Measurements from ENCODE around the gene C6orf163. TPM values are rescaled to one million over a fixed set of nuclear protein-coding genes. Genes with fewer than 3 reads are reported as not detected.

Gene C6orf163
- total and polyA plus RNA-seq, 8 donors: 0.46 to 6.2 (median 1.5) TPM

GRCh38 chr6:87407561-87407900 lies 62.9 kb downstream of the C6orf163 start:
- intact Hi-C loops (cut with DNase I): no loop called here
- 0 to 1% methylated on average over 10 of the region's 10 CpGs for WGBS, 2 donors
- DNase-seq (peak in 2 of 6 donors; percentile 6 to 51), FAIRE-seq (no peak), ATAC-seq (peak; percentile 42 to 66 (median 58))
- Histone ChIP-seq H3K9me3 (no peaks in the 10 kb centered on the region), H3K36me3 (no peaks in the 10 kb centered on the region), H3K4me3 (peak overlapping the region; percentile 61 to 100 (median 89)), H3K4me1 (no peaks in the 10 kb centered on the region), H3K27ac (peak overlapping the region in 3 of 4 donors; percentile 70 to 74 (median 71)), H3K27me3 (no peaks in the 10 kb centered on the region)
- TF ChIP-seq, protein P1, sequence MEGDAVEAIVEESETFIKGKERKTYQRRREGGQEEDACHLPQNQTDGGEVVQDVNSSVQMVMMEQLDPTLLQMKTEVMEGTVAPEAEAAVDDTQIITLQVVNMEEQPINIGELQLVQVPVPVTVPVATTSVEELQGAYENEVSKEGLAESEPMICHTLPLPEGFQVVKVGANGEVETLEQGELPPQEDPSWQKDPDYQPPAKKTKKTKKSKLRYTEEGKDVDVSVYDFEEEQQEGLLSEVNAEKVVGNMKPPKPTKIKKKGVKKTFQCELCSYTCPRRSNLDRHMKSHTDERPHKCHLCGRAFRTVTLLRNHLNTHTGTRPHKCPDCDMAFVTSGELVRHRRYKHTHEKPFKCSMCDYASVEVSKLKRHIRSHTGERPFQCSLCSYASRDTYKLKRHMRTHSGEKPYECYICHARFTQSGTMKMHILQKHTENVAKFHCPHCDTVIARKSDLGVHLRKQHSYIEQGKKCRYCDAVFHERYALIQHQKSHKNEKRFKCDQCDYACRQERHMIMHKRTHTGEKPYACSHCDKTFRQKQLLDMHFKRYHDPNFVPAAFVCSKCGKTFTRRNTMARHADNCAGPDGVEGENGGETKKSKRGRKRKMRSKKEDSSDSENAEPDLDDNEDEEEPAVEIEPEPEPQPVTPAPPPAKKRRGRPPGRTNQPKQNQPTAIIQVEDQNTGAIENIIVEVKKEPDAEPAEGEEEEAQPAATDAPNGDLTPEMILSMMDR (IDR thresholded peaks at IDR 0.05): no peak

- H3K9me3 ChIP-seq: no peaks in the 10 kb centered on the region
- H3K36me3 ChIP-seq: no peaks in the 10 kb centered on the region
- H3K4me1 ChIP-seq: no peaks in the 10 kb centered on the region
- FAIRE-seq (no peak), ATAC-seq (peak; percentile 94 to 97 (median 95)), DNase-seq (peak; percentile 74 to 92 (median 84))
- H3K4me3 ChIP-seq: peak within 1 kb of the TSS; percentile 61 to 100 (median 89)
- TF ChIP-seq, protein P1 (IDR thresholded peaks at IDR 0.05): no peak
- WGBS, 2 donors: 0% methylated on average over 64 to 82 of the region's 82 CpGs
- intact Hi-C loops (cut with DNase I): no loop called here
- H3K27ac ChIP-seq: peak within 1 kb of the TSS; percentile 55 to 74 (median 70)
- H3K27me3 ChIP-seq: no peaks in the 10 kb centered on the region
Measured at GRCh38 chr6:87407901-87408720, 63.5 kb downstream of the C6orf163 start, which contains the start of gene CFAP206. Gene CFAP206, plus strand, starts transcription at chr6:87407972. Its CDS starts 1,868 bp downstream, at chr6:87409840.

DNA sequence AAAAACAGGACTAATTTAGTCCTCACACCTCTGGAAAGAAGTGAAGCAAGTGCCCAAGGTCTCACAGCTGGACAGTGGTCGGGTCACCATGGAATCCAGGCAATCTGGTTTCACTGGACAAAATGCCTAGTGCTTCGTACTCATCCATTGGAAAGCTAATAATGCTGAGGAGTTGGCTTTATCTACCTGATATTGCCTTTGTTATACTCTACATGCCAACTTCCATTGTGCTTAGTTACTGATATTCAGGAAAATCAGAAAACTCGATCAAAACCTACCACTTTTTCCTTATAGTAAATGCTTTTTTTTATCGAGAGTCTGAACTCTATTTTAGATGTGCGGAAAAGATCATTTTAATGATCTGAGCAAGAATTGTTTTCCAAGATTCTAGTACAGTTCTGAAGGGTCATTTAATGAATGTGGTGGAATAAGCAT lies 64.1 kb downstream of the C6orf163 start:
- H3K4me3 ChIP-seq: peak overlapping the region; percentile 8 to 97 (median 71)
- intact Hi-C loops (cut with DNase I): no loop called here
- 24 to 35% methylated on average over 5 of the region's 5 CpGs for WGBS, 2 donors
- H3K27ac ChIP-seq: peak overlapping the region in 2 of 4 donors; percentile 55 to 71
- no peaks in the 10 kb centered on the region for H3K9me3 ChIP-seq
- H3K36me3 ChIP-seq: no peaks in the 10 kb centered on the region
- peak in 2 of 4 donors; percentile 24 to 37 for ATAC-seq
- DNase-seq: no peak
- no peaks in the 10 kb centered on the region for H3K4me1 ChIP-seq
- TF ChIP-seq, protein P1 (IDR thresholded peaks at IDR 0.05): no peak
- FAIRE-seq: no peak
- no peaks in the 10 kb centered on the region for H3K27me3 ChIP-seq

Other genes starting within 250 kb of the C6orf163 start
- gene CGA, start 249.7 kb upstream of the C6orf163 start, total RNA-seq: under 1 TPM in 1 of 6 donors, not detected in 5; 0.16 TPM
- gene CGA, start 249.7 kb upstream of the C6orf163 start, polyA plus RNA-seq: not detected
- gene ZNF292, start 189.2 kb upstream of the C6orf163 start, total RNA-seq: 10 to 100 TPM; 14.8 to 28.5 (median 17.0) TPM
- gene ZNF292, start 189.2 kb upstream of the C6orf163 start, polyA plus RNA-seq: 1 to 10 TPM; 4.2 to 5.9 TPM
- gene SMIM8, start 22.2 kb upstream of the C6orf163 start, total RNA-seq: 1 to 10 TPM; 2.7 to 6.4 (median 4.3) TPM
- 1 to 10 TPM; 3.2 to 4.1 TPM for gene SMIM8, start 22.2 kb upstream of the C6orf163 start, polyA plus RNA-seq
- gene GJB7, start 15.5 kb upstream of the C6orf163 start, total RNA-seq: not detected
- not detected for gene GJB7, start 15.5 kb upstream of the C6orf163 start, polyA plus RNA-seq
- under 1 TPM in 3 of 6 donors, not detected in 3; 0.06 to 0.56 (median 0.14) TPM for gene CFAP206, start 63.2 kb downstream of the C6orf163 start, total RNA-seq
- under 1 TPM; 0.08 to 0.31 TPM for gene CFAP206, start 63.2 kb downstream of the C6orf163 start, polyA plus RNA-seq
- gene SLC35A1, start 128.2 kb downstream of the C6orf163 start, total RNA-seq: 10 to 100 TPM in 1 of 6 donors, 1 to 10 TPM in 5; 5.4 to 10.2 (median 7.5) TPM
- gene SLC35A1, start 128.2 kb downstream of the C6orf163 start, polyA plus RNA-seq: 10 to 100 TPM in 1 of 2 donors, 1 to 10 TPM in 1; 9.8 to 15.2 TPM
- 10 to 100 TPM; 14.9 to 21.7 (median 16.4) TPM for gene RARS2, start 245.2 kb downstream of the C6orf163 start, total RNA-seq
- gene RARS2, start 245.2 kb downstream of the C6orf163 start, polyA plus RNA-seq: 10 to 100 TPM in 1 of 2 donors, 1 to 10 TPM in 1; 7.5 to 17.3 TPM
- gene ORC3, start 245.3 kb downstream of the C6orf163 start, total RNA-seq: 10 to 100 TPM in 2 of 6 donors, 1 to 10 TPM in 4; 5.5 to 11.6 (median 7.6) TPM
- 10 to 100 TPM in 1 of 2 donors, 1 to 10 TPM in 1; 6.7 to 11.5 TPM for gene ORC3, start 245.3 kb downstream of the C6orf163 start, polyA plus RNA-seq

Measured in pancreas (tissue), 10 donors.